ENCODE data around the gene ZNF277.

ZNF277 gene

GRCh38 chr7:112358513-112358912 is 152.0 kb downstream of the ZNF277 start:
- no peak for DNase-seq

GRCh38 chr7:112359086-112359485 is 152.6 kb downstream of the ZNF277 start:
- DNase-seq = no peak

DNA sequence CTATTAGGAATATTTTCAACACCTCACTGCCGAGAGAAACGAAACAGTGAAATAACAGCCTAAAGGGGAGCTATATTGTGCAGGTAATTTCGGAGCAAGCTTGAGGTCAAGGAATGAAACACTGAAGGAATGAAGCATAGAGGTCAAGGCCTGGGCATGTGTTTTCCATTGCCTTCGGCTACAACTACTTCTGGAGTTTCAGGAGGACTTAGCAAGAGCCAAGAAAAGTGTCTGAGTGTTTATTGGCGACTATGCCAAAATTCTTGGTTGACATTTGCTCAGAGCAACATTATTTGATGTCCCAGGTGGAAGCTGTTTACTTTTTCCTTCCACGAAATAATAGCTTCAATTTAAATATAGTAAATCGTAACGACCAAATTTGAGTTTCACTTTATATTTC is 154.2 kb downstream of the ZNF277 start:
- no peak for DNase-seq

- DNase-seq = no peak
Observed at GRCh38 chr7:112361154-112361553, 154.7 kb downstream of the ZNF277 start.

DNA sequence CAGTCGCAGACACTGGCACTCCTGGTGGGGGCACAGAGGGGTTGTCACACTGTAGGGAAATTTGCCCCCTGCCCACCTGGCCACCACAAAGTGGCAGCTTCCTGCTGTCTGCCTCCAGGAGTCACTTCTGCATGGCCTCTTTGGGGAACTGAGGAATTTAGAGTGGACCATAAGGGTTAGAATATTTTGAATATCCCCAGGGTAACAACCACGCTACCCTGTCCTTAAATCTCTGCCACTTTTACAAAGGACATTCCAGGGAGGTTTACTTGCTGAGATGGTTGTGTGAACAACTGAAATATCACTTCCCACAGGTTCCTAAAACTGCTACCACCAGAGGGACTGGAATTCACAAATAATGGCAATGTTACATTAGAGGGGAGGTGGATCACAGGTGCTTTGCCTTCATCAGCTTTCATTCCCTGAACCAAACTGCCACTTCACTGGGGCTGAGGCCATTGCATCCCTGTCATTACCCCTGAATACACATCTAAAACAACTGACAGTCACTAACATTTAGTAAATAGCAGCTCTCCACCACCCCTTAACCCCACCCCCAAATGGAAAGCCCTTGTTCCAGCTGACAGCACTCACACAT is 155.7 kb downstream of the ZNF277 start:
- DNase-seq = no peak

GRCh38 chr7:112362731-112363131 is 156.2 kb downstream of the ZNF277 start:
- DNase-seq = no peak

DNA sequence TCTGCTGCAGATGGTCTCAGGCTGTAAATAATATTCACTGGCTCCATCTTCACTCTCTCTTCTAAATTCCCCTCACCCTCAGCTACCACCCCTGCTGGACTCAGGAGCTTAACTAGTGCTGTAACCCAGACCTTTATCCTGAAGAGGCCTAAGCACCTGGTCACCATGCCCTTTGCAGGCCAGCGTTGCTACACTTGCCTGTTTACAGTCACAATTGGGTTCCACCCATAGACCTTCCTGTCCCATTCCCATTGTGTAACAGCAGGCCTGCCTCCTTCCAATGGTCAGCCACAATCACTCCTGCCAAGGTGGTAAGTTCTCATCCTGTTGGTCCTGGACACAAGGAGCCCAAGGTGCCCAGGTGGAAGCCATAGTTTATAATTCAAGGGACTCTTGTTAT is 157.9 kb downstream of the ZNF277 start:
- no peak for DNase-seq

GRCh38 chr7:112365551-112365950 is 159.1 kb downstream of the ZNF277 start:
- no peak for DNase-seq

DNA sequence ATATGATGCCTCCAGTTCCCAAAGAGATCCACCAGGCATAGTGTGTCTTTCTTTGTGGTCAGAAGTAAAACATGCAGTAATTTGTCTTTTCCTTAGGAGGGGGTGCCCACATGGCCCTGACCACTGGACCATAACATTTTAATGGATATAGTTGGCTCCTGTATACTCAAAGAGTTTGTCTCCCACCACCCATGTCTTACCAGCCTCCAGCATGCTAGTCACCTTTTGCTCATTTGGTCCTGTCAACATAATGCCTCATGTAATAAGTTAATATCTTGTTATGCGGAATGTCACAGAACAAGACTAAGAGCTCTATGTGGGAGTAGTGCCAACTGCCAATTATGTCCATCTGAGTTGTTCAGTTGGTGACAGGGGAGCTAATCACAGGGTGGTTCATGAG is 160.4 kb downstream of the ZNF277 start:
- DNase-seq = no peak

- DNase-seq = no peak
Observed at GRCh38 chr7:112370436-112370835, 163.9 kb downstream of the ZNF277 start.

DNA sequence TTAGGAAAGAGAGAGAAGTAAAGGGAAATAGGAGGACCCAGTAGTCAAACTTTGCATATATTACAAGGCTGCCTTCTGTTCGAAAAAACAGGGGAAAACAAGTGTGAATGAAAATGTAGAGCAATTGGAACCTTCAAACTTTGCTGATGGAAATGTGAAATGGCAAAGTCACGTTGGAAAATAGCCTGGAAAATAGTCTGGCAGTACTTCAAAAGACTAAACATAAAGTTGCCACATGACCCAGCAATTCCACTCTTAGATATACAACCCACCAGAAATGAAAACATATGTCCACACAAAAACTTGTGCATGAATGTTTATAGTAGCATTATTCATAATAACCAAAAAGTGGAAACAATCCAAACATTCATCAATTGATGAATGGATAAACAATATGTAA is 165.2 kb downstream of the ZNF277 start:
- no peak for DNase-seq

GRCh38 chr7:112372101-112372500 is 165.6 kb downstream of the ZNF277 start:
- DNase-seq = no peak

- no peak for DNase-seq
Observed at GRCh38 chr7:112377593-112377992, 171.1 kb downstream of the ZNF277 start.

- DNase-seq = no peak
Observed at GRCh38 chr7:112381311-112382091, 175.0 kb downstream of the ZNF277 start.

DNA sequence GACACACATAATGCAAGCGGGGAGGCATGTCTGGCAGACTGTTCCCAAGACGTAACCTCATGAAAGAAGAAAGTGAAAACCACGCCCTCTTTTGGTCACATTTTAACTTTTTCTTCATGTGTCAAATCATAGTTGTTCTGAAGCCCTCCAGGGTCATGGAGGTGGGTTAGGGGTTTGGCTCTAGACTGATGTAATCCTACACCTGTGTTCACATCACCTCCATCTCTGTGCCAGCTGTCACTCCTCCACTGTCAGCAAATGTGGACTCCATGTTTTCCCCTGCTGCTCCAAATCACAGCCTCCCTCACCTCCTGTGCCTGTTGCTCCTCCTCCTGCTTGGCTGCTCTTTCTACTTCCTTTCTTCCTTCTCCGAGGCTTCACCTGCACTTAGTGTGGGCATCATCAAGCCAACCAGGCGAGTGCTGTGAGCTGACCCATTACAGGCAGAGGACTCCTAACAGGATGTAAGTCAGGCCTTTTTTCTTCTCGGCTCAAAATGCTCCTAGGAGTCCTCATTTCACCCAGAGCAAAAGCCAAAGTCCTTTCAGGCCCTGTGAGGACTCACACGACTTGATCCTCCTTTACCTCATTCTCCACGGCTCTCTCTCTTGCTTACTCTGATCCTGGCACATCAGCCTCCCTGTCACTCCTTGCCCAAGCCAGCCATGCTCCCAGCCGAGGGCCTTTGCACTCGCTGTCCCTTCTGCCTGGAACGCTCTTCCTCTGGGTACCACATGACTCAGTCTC is 177.3 kb downstream of the ZNF277 start:
- no peak for DNase-seq

- no peak for DNase-seq
Observed at GRCh38 chr7:112385516-112385915, 179.0 kb downstream of the ZNF277 start.

GRCh38 chr7:112386619-112387018 is 180.1 kb downstream of the ZNF277 start:
- DNase-seq = no peak

- DNase-seq = no peak
Observed at GRCh38 chr7:112390167-112390566, 183.7 kb downstream of the ZNF277 start.

DNA sequence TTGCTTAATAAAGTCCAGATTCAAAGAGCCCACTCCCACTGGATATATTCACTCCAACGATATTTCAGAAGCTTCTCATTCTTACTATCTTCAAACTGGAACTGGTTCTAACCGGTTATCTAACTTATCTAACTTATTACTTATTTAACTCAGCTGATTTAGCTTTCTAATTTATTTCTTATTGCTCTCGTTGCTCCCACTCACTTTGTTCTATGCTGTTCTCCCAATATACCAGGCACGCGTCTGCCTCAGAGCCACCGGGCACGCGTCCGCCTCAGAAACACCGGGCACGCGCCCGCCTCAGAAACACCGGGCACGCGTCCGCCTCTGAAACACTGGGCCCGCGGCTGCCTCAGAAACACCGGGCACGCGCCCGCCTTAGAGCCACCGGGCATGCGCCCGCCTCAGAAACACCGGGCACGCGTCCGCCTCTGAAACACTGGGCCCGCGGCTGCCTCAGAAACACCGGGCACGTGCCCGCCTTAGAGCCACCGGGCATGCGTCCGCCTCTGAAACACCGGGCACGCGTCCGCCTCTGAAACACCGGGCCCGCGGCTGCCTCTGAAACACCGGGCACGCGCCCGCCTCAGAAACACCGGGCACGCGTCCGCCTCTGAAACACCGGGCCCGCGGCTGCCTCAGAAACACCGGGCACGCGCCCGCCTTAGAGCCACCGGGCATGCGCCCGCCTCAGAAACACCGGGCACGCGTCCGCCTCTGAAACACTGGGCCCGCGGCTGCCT is 184.8 kb downstream of the ZNF277 start:
- DNase-seq = peak; percentile 38

DNA sequence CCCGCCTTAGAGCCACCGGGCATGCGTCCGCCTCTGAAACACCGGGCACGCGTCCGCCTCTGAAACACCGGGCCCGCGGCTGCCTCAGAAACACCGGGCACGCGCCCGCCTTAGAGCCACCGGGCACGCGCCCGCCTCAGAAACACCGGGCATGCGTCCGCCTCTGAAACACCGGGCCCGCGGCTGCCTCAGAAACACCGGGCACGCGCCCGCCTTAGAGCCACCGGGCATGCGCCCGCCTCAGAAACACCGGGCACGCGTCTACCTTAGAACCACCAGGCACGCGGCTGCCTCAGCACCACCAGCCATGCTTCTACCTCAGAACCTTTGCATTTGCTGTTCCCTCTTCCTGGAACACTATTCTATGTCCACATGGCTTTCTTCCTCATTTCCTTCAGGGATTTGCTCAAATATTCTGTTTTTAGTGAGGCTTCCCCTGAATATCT is 185.4 kb downstream of the ZNF277 start:
- peak; percentile 62 for DNase-seq
